Measurements from ENCODE around the gene MCM3. TPM values are rescaled to one million over a fixed set of nuclear protein-coding genes. Genes with fewer than 3 reads are reported as not detected.

MCM3 gene
- polyA plus RNA-seq, 3 donors = 10.7 to 15.3 (median 12.1) TPM

DNA sequence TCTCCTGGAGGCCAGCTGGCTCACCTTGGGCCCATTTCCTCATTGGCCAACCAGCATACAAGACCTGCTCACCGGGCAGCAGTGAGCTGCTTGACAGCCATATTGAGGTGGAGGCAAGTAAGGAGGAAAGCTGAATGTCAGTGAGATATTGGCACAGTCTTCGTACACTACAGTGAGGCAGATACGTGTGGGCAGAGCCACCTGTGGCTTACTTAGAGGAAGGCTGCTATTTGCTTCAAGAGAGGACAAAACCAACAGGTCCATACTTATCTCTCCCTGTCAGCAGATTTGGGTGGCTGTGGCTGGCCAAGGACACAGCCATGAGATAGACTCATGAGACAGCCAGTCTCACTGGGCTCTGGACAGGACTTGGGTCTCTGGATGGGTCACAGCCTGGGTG, 15.1 kb upstream of the MCM3 start:
- no peak overlapping the region for H3K4me3 ChIP-seq (replicated peaks in 1 of 3; ENCODE audit: low read depth in 2 of 3, low read length in 3 of 3)
- H3K4me1 Mint-ChIP-seq = peaks cover 29% of the 10 kb centered on the region
- no peaks in the 10 kb centered on the region for H3K79me2 ChIP-seq (ENCODE audit: insufficient read depth, low read length)
- no peak overlapping the region for H2AFZ ChIP-seq (ENCODE audit: insufficient read depth, low read depth, low read length, poor library complexity, severe bottlenecking)
- H3K9me3 ChIP-seq (replicated peaks in 1 of 2; ENCODE audit: control insufficient read depth in 1 of 2, insufficient read depth in 1 of 2, low read length in 2 of 2) = no peaks in the 10 kb centered on the region
- peaks cover 0 to 3% of the 10 kb centered on the region in 2 donors for H3K36me3 Mint-ChIP-seq
- no peaks in the 10 kb centered on the region for H3K36me3 ChIP-seq (replicated peaks in 1 of 2; ENCODE audit: control insufficient read depth in 1 of 2, insufficient read depth in 2 of 2, low read length in 2 of 2)
- peaks cover 0 to 8% (median 0%) of the 10 kb centered on the region in 7 donors for H3K9me3 Mint-ChIP-seq
- H3K4me2 ChIP-seq (replicated peaks; ENCODE audit: extremely low read depth, low read length, poor library complexity, severe bottlenecking) = no peak overlapping the region
- no peak for DNase-seq
- WGBS (ENCODE audit: insufficient coverage) = 67% methylated on average over 1 of the region's 3 CpGs
- no peak overlapping the region for H3K9ac ChIP-seq (ENCODE audit: insufficient read depth, low read length, poor library complexity, severe bottlenecking)
- intact Hi-C loops (cut with micrococcal nuclease) = loop anchor here in 1 of 2 donors (10.0 kb wide), 1 partner anchor 365 kb away; no protein-coding TSS in a partner anchor
- no peak overlapping the region for H3K4me3 Mint-ChIP-seq
- no peaks in the 10 kb centered on the region for H3K27me3 ChIP-seq (ENCODE audit: control insufficient read depth in 2 of 2, insufficient read depth in 2 of 2, low read length in 2 of 2)
- H3K27ac ChIP-seq (ENCODE audit: low read depth in 1 of 2, low read length in 2 of 2) = no peak overlapping the region
- no peak overlapping the region for H3K27ac Mint-ChIP-seq
- TF ChIP-seq, protein P1, sequence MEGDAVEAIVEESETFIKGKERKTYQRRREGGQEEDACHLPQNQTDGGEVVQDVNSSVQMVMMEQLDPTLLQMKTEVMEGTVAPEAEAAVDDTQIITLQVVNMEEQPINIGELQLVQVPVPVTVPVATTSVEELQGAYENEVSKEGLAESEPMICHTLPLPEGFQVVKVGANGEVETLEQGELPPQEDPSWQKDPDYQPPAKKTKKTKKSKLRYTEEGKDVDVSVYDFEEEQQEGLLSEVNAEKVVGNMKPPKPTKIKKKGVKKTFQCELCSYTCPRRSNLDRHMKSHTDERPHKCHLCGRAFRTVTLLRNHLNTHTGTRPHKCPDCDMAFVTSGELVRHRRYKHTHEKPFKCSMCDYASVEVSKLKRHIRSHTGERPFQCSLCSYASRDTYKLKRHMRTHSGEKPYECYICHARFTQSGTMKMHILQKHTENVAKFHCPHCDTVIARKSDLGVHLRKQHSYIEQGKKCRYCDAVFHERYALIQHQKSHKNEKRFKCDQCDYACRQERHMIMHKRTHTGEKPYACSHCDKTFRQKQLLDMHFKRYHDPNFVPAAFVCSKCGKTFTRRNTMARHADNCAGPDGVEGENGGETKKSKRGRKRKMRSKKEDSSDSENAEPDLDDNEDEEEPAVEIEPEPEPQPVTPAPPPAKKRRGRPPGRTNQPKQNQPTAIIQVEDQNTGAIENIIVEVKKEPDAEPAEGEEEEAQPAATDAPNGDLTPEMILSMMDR (IDR thresholded peaks at IDR 0.05) = no peak
- H4K20me1 ChIP-seq (ENCODE audit: insufficient read depth, low read length) = no peaks in the 10 kb centered on the region
- H3K27me3 Mint-ChIP-seq (ENCODE audit: low read depth in 3 of 3) = peaks cover 0 to 1% (median 0%) of the 10 kb centered on the region in 3 donors
- peaks cover 23 to 33% of the 10 kb centered on the region in 2 donors for H3K4me1 ChIP-seq (ENCODE audit: control insufficient read depth in 1 of 2, insufficient read depth in 2 of 2, low read length in 2 of 2)

DNA sequence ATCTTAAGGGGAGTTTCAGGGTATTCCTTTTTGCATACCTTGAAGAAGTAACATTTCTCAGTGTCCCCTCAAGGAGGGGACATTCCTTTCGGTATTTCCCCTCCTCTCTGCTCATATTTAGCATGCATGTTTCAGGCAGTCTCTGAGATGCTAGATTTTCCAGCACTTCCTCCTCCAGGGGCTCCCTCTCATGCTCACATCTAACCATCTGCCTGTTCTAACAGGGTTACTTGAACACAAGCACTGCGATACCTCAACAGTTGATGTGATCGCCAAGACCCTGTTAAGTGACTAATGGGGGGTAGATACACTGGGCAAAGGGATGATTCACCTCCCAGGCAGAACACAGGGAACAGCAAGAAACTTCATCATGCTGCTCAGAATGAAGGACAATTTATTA, 12.9 kb upstream of the MCM3 start:
- Mint-ChIP-seq H3K4me3 (no peak overlapping the region), H3K4me1 (peaks cover 12% of the 10 kb centered on the region), H3K36me3 (no peaks in the 10 kb centered on the region), H3K9me3 (peaks cover 0 to 8% (median 0%) of the 10 kb centered on the region in 7 donors), H3K27ac (peak overlapping the region in 4 of 7 donors; percentile 19 to 47 (median 31)), H3K27me3 (ENCODE audit: low read depth in 3 of 3) (peaks cover 0 to 1% (median 0%) of the 10 kb centered on the region in 3 donors)
- Histone ChIP-seq H3K36me3 (replicated peaks in 1 of 2; ENCODE audit: control insufficient read depth in 1 of 2, insufficient read depth in 2 of 2, low read length in 2 of 2) (no peaks in the 10 kb centered on the region), H3K79me2 (ENCODE audit: insufficient read depth, low read length) (no peaks in the 10 kb centered on the region), H3K27ac (ENCODE audit: low read depth in 1 of 2, low read length in 2 of 2) (no peak overlapping the region), H2AFZ (ENCODE audit: insufficient read depth, low read depth, low read length, poor library complexity, severe bottlenecking) (no peak overlapping the region), H4K20me1 (ENCODE audit: insufficient read depth, low read length) (no peaks in the 10 kb centered on the region), H3K27me3 (ENCODE audit: control insufficient read depth in 2 of 2, insufficient read depth in 2 of 2, low read length in 2 of 2) (no peaks in the 10 kb centered on the region), H3K9me3 (replicated peaks in 1 of 2; ENCODE audit: control insufficient read depth in 1 of 2, insufficient read depth in 1 of 2, low read length in 2 of 2) (no peaks in the 10 kb centered on the region), H3K4me1 (ENCODE audit: control insufficient read depth in 1 of 2, insufficient read depth in 2 of 2, low read length in 2 of 2) (peaks cover 5 to 14% of the 10 kb centered on the region in 2 donors), H3K4me3 (replicated peaks in 1 of 3; ENCODE audit: low read depth in 2 of 3, low read length in 3 of 3) (no peak overlapping the region), H3K9ac (ENCODE audit: insufficient read depth, low read length, poor library complexity, severe bottlenecking) (no peak overlapping the region), H3K4me2 (replicated peaks; ENCODE audit: extremely low read depth, low read length, poor library complexity, severe bottlenecking) (no peak overlapping the region)
- TF ChIP-seq, protein P1 (IDR thresholded peaks at IDR 0.05) = no peak
- 60% methylated on average over 1 of the region's 3 CpGs for WGBS (ENCODE audit: insufficient coverage)
- intact Hi-C loops (cut with micrococcal nuclease) = no loop called here
- no peak for DNase-seq
